H9 (cell line): Measurements from ENCODE around the gene BBS12. TPM values are rescaled to one million over a fixed set of nuclear protein-coding genes. Genes with fewer than 3 reads are reported as not detected.

Experiments used
- DNase-seq: peaks from one replicate; pipeline ENCODE4 v3.0.0-alpha.2; 2017
- H2AFZ ChIP-seq: one replicate; pipeline ENCODE4 v1.6.1; 2013; ENCODE audit warnings: mild to moderate bottlenecking, low read length, control low read depth, moderate library complexity
- H2AK5ac ChIP-seq: 2 replicates; pipeline ENCODE4 v1.6.1; 2013; ENCODE audit warnings: low read length, control low read depth, mixed read lengths; ENCODE audit not compliant: insufficient read length
- H2BK120ac ChIP-seq: one replicate; pipeline ENCODE4 v1.6.1; 2013; ENCODE audit warnings: low read depth, mild to moderate bottlenecking, low read length, control low read depth, inconsistent platforms; ENCODE audit not compliant: poor library complexity, severe bottlenecking
- H2BK12ac ChIP-seq: 2 replicates; pipeline ENCODE4 v1.6.1; 2013; ENCODE audit warnings: low read length, control low read depth, mixed read lengths, low read depth; ENCODE audit not compliant: insufficient read length
- H2BK15ac ChIP-seq: 2 replicates; pipeline ENCODE4 v1.6.1; 2013; ENCODE audit warnings: low read depth, low read length, control low read depth
- H2BK20ac ChIP-seq: one replicate; pipeline ENCODE4 v1.6.1; 2013; ENCODE audit warnings: low read depth, mild to moderate bottlenecking, low read length, control low read depth, inconsistent platforms; ENCODE audit not compliant: poor library complexity, severe bottlenecking
- H2BK5ac ChIP-seq: 2 replicates; pipeline ENCODE4 v1.6.1; 2013; ENCODE audit warnings: low read length, control low read depth, mixed read lengths; ENCODE audit not compliant: insufficient read length
- H3K14ac ChIP-seq: 2 replicates; pipeline ENCODE4 v1.6.1; 2013; ENCODE audit warnings: low read length, control low read depth; ENCODE audit not compliant: insufficient read depth
- H3K18ac ChIP-seq: 2 replicates; pipeline ENCODE4 v1.6.1; 2013; ENCODE audit warnings: low read depth, mild to moderate bottlenecking, mixed read lengths, low read length, control low read depth; ENCODE audit not compliant: insufficient read length
- H3K23ac ChIP-seq: 2 replicates; pipeline ENCODE4 v1.6.1; 2013; ENCODE audit warnings: low read length, control low read depth, mixed read lengths, low read depth; ENCODE audit not compliant: insufficient read length
- H3K23me2 ChIP-seq: 2 replicates; pipeline ENCODE4 v1.6.1; 2013; ENCODE audit warnings: low read depth, mild to moderate bottlenecking, mixed read lengths, low read length, control low read depth; ENCODE audit not compliant: insufficient read length, poor library complexity, severe bottlenecking
- H3K27ac ChIP-seq: 2 replicates; pipeline ENCODE4 v1.5.1; 2013; ENCODE audit warnings: low read length, control low read depth, mixed read lengths, low read depth; ENCODE audit not compliant: insufficient read length
- H3K27me3 ChIP-seq: 2 replicates; pipeline ENCODE4 v1.6.1; 2013; ENCODE audit warnings: low read length, control low read depth, inconsistent platforms; ENCODE audit not compliant: insufficient read depth
- H3K4ac ChIP-seq: 2 replicates; pipeline ENCODE4 v1.6.1; 2013; ENCODE audit warnings: low read depth, mild to moderate bottlenecking, control low read depth, inconsistent platforms, low read length, moderate library complexity
- H3K4me1 ChIP-seq: 2 replicates; pipeline ENCODE4 v1.6.1; 2013; ENCODE audit warnings: low read length, control low read depth, inconsistent platforms; ENCODE audit not compliant: insufficient read depth
- H3K4me2 ChIP-seq: 2 replicates; pipeline ENCODE4 v1.6.1; 2013; ENCODE audit warnings: low read length, control low read depth, mixed read lengths; ENCODE audit not compliant: insufficient read length, insufficient read depth
- H3K56ac ChIP-seq: 2 replicates; pipeline ENCODE4 v1.6.1; 2013; ENCODE audit warnings: low read depth, mild to moderate bottlenecking, mixed read lengths, low read length, control low read depth; ENCODE audit not compliant: insufficient read length
- H3K79me1 ChIP-seq: 2 replicates; pipeline ENCODE4 v1.6.1; 2013; ENCODE audit warnings: low read depth, mild to moderate bottlenecking, moderate library complexity, low read length, control low read depth, inconsistent platforms; ENCODE audit not compliant: insufficient read depth, poor library complexity, severe bottlenecking
- H3K79me2 ChIP-seq: 2 replicates; pipeline ENCODE4 v1.6.1; 2013; ENCODE audit warnings: low read length, control low read depth, inconsistent platforms; ENCODE audit not compliant: insufficient read depth
- H3K9ac ChIP-seq: 2 replicates; pipeline ENCODE4 v1.6.1; 2013; ENCODE audit warnings: low read length, control low read depth, mixed read lengths; ENCODE audit not compliant: insufficient read length; ENCODE audit errors: extremely low read depth
- H3K9me3 ChIP-seq: one replicate; pipeline ENCODE4 v1.6.1; 2013; ENCODE audit warnings: low read depth, low read length, inconsistent platforms; ENCODE audit not compliant: control insufficient read depth
- H3T11ph ChIP-seq: one replicate; pipeline ENCODE4 v1.6.1; 2013; ENCODE audit warnings: mild to moderate bottlenecking, low read length, control low read depth, inconsistent platforms
- H4K20me1 ChIP-seq: one replicate; pipeline ENCODE4 v1.6.1; 2013; ENCODE audit not compliant: control insufficient read depth, insufficient read length, insufficient read depth
- H4K5ac ChIP-seq: 2 replicates; pipeline ENCODE4 v1.6.1; 2013; ENCODE audit warnings: low read depth, mild to moderate bottlenecking, mixed read lengths, low read length, control low read depth; ENCODE audit not compliant: insufficient read length
- H4K8ac ChIP-seq: replicated peaks from 2 replicates; pipeline ENCODE4 v1.6.1; 2013; ENCODE audit warnings: low read length, control low read depth, mixed read lengths, low read depth; ENCODE audit not compliant: insufficient read length
- H4K91ac ChIP-seq: 2 replicates; pipeline ENCODE4 v1.6.1; 2013; ENCODE audit warnings: low read depth, mild to moderate bottlenecking, moderate library complexity, mixed read lengths, low read length, control low read depth; ENCODE audit not compliant: insufficient read length
- H3K27ac Mint-ChIP-seq, 3 experiments: 2 replicates in 2 of 3; 3 replicates in 1 of 3; pipeline ENCODE4 v1.8.0; 2020 to 2021; ENCODE audit warnings: mixed read lengths in 3 of 3, mild to moderate bottlenecking in 1 of 3, moderate library complexity in 1 of 3
- H3K27me3 Mint-ChIP-seq: 2 replicates; pipeline ENCODE4 v1.8.0; 2021; ENCODE audit warnings: low read depth, mild to moderate bottlenecking, moderate library complexity, mixed read lengths
- H3K36me3 Mint-ChIP-seq, 3 experiments: 2 replicates in 2 of 3; 3 replicates in 1 of 3; pipeline ENCODE4 v1.8.0; 2020 to 2021; ENCODE audit warnings: low read depth in 3 of 3, mixed read lengths in 3 of 3; ENCODE audit not compliant: insufficient read depth in 1 of 3
- H3K4me1 Mint-ChIP-seq, 2 experiments: 2 replicates each; pipeline ENCODE4 v1.8.0; 2020; ENCODE audit warnings: mixed read lengths in 2 of 2
- H3K4me3 Mint-ChIP-seq, 2 experiments: 2 replicates in 1 of 2; 3 replicates in 1 of 2; pipeline ENCODE4 v1.8.0; 2020 to 2021; ENCODE audit warnings: mild to moderate bottlenecking in 2 of 2, mixed read lengths in 2 of 2, moderate library complexity in 1 of 2
- H3K9me3 Mint-ChIP-seq, 2 experiments: 2 replicates in 1 of 2; 3 replicates in 1 of 2; pipeline ENCODE4 v1.8.0; 2020; ENCODE audit warnings: mild to moderate bottlenecking in 2 of 2, mixed read lengths in 2 of 2, moderate library complexity in 1 of 2
- total RNA-seq: library from RNA; stranded (reverse); gene quantifications from 2 replicates; pipeline ENCODE4 v1.2.1, GENCODE V29; 2021
- TF ChIP-seq, protein P1 (sequence below): fragments of 200-600 bp; sonication (generic); conservative IDR thresholded peaks from 3 replicates; pipeline ENCODE4 v1.8.0; 2021; ENCODE audit warnings: antibody characterized with exemption, mild to moderate bottlenecking

The BBS12 gene
- total RNA-seq, 1 experiment from 2014 or later = 1.2 TPM

DNA sequence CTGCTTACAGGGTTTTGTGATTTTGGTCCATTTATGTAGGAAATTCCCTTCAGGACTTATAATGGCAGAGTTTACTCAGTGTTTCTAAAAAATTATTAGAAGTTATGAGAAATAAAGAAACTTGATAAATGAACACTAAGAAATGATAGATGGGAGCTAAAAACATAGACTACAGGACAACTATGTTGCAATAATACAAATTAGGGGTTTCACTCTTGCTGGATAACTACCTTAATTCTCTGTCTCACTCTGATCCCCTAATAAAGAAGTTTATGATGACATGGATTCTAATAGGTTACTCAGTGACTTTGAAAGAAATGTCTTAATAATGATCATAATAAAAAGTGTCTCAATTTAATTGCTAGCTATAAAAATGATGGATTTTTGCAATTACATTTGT is 23.3 kb upstream of the BBS12 start:
- Histone ChIP-seq H3K56ac (no peak overlapping the region), H3K23ac (no peak overlapping the region), H2AK5ac (no peak overlapping the region), H2AFZ (no peak overlapping the region), H3K79me2 (no peaks in the 10 kb centered on the region), H3T11ph (no peak overlapping the region), H3K9me3 (no peaks in the 10 kb centered on the region), H2BK20ac (no peak overlapping the region), H4K20me1 (no peaks in the 10 kb centered on the region), H3K4me1 (no peaks in the 10 kb centered on the region), H3K4me2 (no peak overlapping the region), H4K91ac (no peak overlapping the region), H3K23me2 (no peaks in the 10 kb centered on the region), H4K5ac (no peak overlapping the region), H3K27ac (no peak overlapping the region), H3K4ac (no peak overlapping the region), H3K14ac (no peak overlapping the region), H2BK12ac (no peak overlapping the region), H4K8ac (no peak overlapping the region), H3K18ac (no peak overlapping the region), H2BK120ac (no peak overlapping the region), H2BK5ac (no peak overlapping the region), H2BK15ac (no peak overlapping the region), H3K9ac (no peak overlapping the region), H3K79me1 (no peaks in the 10 kb centered on the region), H3K27me3 (no peaks in the 10 kb centered on the region)
- peaks cover 3 to 5% of the 10 kb centered on the region in 2 experiments; a peak in 3 of 4 replicates for H3K4me1 Mint-ChIP-seq
- H3K4me3 Mint-ChIP-seq = no peak overlapping the region
- no peaks in the 10 kb centered on the region for H3K27me3 Mint-ChIP-seq
- H3K36me3 Mint-ChIP-seq = no peaks in the 10 kb centered on the region
- no peaks in the 10 kb centered on the region for H3K9me3 Mint-ChIP-seq
- no peak overlapping the region for H3K27ac Mint-ChIP-seq
- DNase-seq = no peak
- TF ChIP-seq, protein P1, sequence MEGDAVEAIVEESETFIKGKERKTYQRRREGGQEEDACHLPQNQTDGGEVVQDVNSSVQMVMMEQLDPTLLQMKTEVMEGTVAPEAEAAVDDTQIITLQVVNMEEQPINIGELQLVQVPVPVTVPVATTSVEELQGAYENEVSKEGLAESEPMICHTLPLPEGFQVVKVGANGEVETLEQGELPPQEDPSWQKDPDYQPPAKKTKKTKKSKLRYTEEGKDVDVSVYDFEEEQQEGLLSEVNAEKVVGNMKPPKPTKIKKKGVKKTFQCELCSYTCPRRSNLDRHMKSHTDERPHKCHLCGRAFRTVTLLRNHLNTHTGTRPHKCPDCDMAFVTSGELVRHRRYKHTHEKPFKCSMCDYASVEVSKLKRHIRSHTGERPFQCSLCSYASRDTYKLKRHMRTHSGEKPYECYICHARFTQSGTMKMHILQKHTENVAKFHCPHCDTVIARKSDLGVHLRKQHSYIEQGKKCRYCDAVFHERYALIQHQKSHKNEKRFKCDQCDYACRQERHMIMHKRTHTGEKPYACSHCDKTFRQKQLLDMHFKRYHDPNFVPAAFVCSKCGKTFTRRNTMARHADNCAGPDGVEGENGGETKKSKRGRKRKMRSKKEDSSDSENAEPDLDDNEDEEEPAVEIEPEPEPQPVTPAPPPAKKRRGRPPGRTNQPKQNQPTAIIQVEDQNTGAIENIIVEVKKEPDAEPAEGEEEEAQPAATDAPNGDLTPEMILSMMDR = no peak
